OCI-LY1 (cell line): ENCODE measurements around the gene SYP.
A peak's percentile ranks its signal among the peaks of the same experiment; 100 is the strongest.

Experiments
- H2AFZ ChIP-seq: fragments of 200-600 bp; sonication (generic), shearing (Covaris generic); 2 replicates; pipeline ENCODE4 v1.6.0; 2014; ENCODE audit warnings: antibody characterized with exemption, mild to moderate bottlenecking, low read length
- H3F3A ChIP-seq: fragments of 200-600 bp; sonication (generic), shearing (Covaris generic); 2 replicates; pipeline ENCODE4 v1.6.0; 2014; ENCODE audit warnings: mild to moderate bottlenecking, antibody characterized with exemption, low read length, moderate library complexity; ENCODE audit not compliant: insufficient read depth
- H3K27ac ChIP-seq: fragments of 200-600 bp; sonication (generic); 2 replicates; pipeline ENCODE4 v1.5.1; 2014; ENCODE audit warnings: low read length, mixed run types, mild to moderate bottlenecking, low read depth; ENCODE audit not compliant: poor library complexity, severe bottlenecking
- H3K27me3 ChIP-seq: fragments of 200-600 bp; sonication (generic); 2 replicates; pipeline ENCODE4 v1.6.0; 2014; ENCODE audit warnings: antibody characterized with exemption, mild to moderate bottlenecking, low read length, moderate library complexity; ENCODE audit not compliant: insufficient read depth
- H3K36me3 ChIP-seq: fragments of 200-600 bp; sonication (generic); 2 replicates; pipeline ENCODE4 v1.6.1; 2014; ENCODE audit warnings: mild to moderate bottlenecking, antibody characterized with exemption, low read length, moderate library complexity, mixed read lengths; ENCODE audit not compliant: insufficient read depth
- H3K4me1 ChIP-seq: fragments of 200-600 bp; sonication (generic); 2 replicates; pipeline ENCODE4 v1.5.1; 2014; ENCODE audit warnings: mild to moderate bottlenecking, low read length, moderate library complexity; ENCODE audit not compliant: insufficient read depth, severe bottlenecking
- H3K4me2 ChIP-seq: fragments of 200-600 bp; sonication (generic), shearing (Covaris generic); 2 replicates; pipeline ENCODE4 v1.6.1; 2014; ENCODE audit warnings: low read length
- H3K4me3 ChIP-seq: fragments of 200-600 bp; sonication (generic); 2 replicates; pipeline ENCODE4 v1.5.1; 2014; ENCODE audit warnings: low read length, low read depth, mild to moderate bottlenecking, mixed read lengths; ENCODE audit not compliant: poor library complexity, severe bottlenecking
- H3K79me2 ChIP-seq: fragments of 200-600 bp; shearing (Covaris generic); 2 replicates; pipeline ENCODE4 v1.6.1; 2016; ENCODE audit warnings: mixed run types, low read length, mixed read lengths; ENCODE audit not compliant: insufficient read depth
- H3K9ac ChIP-seq: fragments of 200-600 bp; sonication (generic), shearing (Covaris generic); 2 replicates; pipeline ENCODE4 v1.6.1; 2014; ENCODE audit warnings: mild to moderate bottlenecking, low read length, mixed read lengths
- H3K9me2 ChIP-seq: fragments of 200-600 bp; sonication (generic), shearing (Covaris generic); 2 replicates; pipeline ENCODE4 v1.6.1; 2014; ENCODE audit warnings: low read depth, mild to moderate bottlenecking, low read length, mixed read lengths
- H3K9me3 ChIP-seq: fragments of 200-600 bp; shearing (Covaris generic); 2 replicates; pipeline ENCODE4 v1.6.1; 2014; ENCODE audit warnings: low read length, mixed read lengths
- H4K20me1 ChIP-seq: fragments of 200-600 bp; sonication (generic), shearing (Covaris generic); 2 replicates; pipeline ENCODE4 v1.6.0; 2016; ENCODE audit warnings: mild to moderate bottlenecking, low read length; ENCODE audit not compliant: insufficient read depth
- CTCF ChIP-seq: fragments of 200-600 bp; sonication (generic), shearing (Covaris generic); IDR thresholded peaks from 2 replicates; pipeline ENCODE4 v1.5.1; 2017; ENCODE audit warnings: mild to moderate bottlenecking, antibody characterized with exemption, low read length, moderate library complexity, mixed read lengths
- EZH2 ChIP-seq: fragments of 200-600 bp; sonication (generic), shearing (Covaris generic); IDR thresholded peaks from 2 replicates; pipeline ENCODE4 v1.8.0; 2017; ENCODE audit warnings: borderline replicate concordance, mixed run types, mild to moderate bottlenecking, antibody characterized with exemption, low read length, moderate library complexity, mixed read lengths

Gene SYP

GRCh38 chrX:49172280-49172780, 27.7 kb downstream of the SYP start:
- Histone ChIP-seq H3K27me3 (no peaks in the 10 kb centered on the region), H3K9me2 (no peaks in the 10 kb centered on the region), H3K9me3 (no peaks in the 10 kb centered on the region), H4K20me1 (no peaks in the 10 kb centered on the region), H2AFZ (no peak overlapping the region), H3K4me3 (peak overlapping the region; percentile 82), H3K79me2 (no peaks in the 10 kb centered on the region), H3K4me2 (peak overlapping the region; percentile 63), H3K36me3 (peaks cover 35% of the 10 kb centered on the region), H3K4me1 (peaks cover 25% of the 10 kb centered on the region), H3K27ac (peak overlapping the region; percentile 63), H3K9ac (peak overlapping the region; percentile 83), H3F3A (no peaks in the 10 kb centered on the region)
- TF ChIP-seq EZH2 (no peak), CTCF (no peak)

- no peak within 1 kb of the TSS for H2AFZ ChIP-seq
- H3K27me3 ChIP-seq: no peaks in the 10 kb centered on the region
- H3K4me2 ChIP-seq: peak within 1 kb of the TSS; percentile 63
- H3K9me3 ChIP-seq: no peaks in the 10 kb centered on the region
- H3K27ac ChIP-seq: peak within 1 kb of the TSS; percentile 63
- peak within 1 kb of the TSS; percentile 83 for H3K9ac ChIP-seq
- H3K36me3 ChIP-seq: peaks cover 33% of the 10 kb centered on the region
- peak within 1 kb of the TSS; percentile 82 for H3K4me3 ChIP-seq
- no peaks in the 10 kb centered on the region for H3F3A ChIP-seq
- H3K79me2 ChIP-seq: no peaks in the 10 kb centered on the region
- H4K20me1 ChIP-seq: no peaks in the 10 kb centered on the region
- peaks cover 30% of the 10 kb centered on the region for H3K4me1 ChIP-seq
- H3K9me2 ChIP-seq: no peaks in the 10 kb centered on the region
- TF ChIP-seq EZH2 (no peak), CTCF (no peak)
These were observed 28.2 kb downstream of the SYP start, which contains the start of gene PLP2 for GRCh38 chrX:49171752-49172279. Gene PLP2 (plus strand): TSS chrX:49171898. CDS start chrX:49172001, 103 bp downstream.

- H3K4me2 ChIP-seq: peak overlapping the region; percentile 93
- no peaks in the 10 kb centered on the region for H3K9me2 ChIP-seq
- H3K9ac ChIP-seq: peak overlapping the region; percentile 72
- no peaks in the 10 kb centered on the region for H3F3A ChIP-seq
- H3K79me2 ChIP-seq: no peaks in the 10 kb centered on the region
- peak overlapping the region; percentile 65 for H3K4me3 ChIP-seq
- no peak overlapping the region for H2AFZ ChIP-seq
- H3K9me3 ChIP-seq: no peaks in the 10 kb centered on the region
- no peaks in the 10 kb centered on the region for H3K36me3 ChIP-seq
- no peaks in the 10 kb centered on the region for H4K20me1 ChIP-seq
- peak overlapping the region; percentile 93 for H3K27ac ChIP-seq
- H3K4me1 ChIP-seq: peaks cover 35% of the 10 kb centered on the region
- TF ChIP-seq CTCF (no peak), EZH2 (no peak)
- H3K27me3 ChIP-seq: no peaks in the 10 kb centered on the region
These were observed 32.3 kb downstream of the SYP start for GRCh38 chrX:49167740-49168108.
